ENCODE data around the gene KCNJ14. TPM values are rescaled to one million over a fixed set of nuclear protein-coding genes. Genes with fewer than 3 reads are reported as not detected.

The KCNJ14 gene
- polyA plus RNA-seq, 1 donor from 2014 or later: 1.1 TPM

DNA sequence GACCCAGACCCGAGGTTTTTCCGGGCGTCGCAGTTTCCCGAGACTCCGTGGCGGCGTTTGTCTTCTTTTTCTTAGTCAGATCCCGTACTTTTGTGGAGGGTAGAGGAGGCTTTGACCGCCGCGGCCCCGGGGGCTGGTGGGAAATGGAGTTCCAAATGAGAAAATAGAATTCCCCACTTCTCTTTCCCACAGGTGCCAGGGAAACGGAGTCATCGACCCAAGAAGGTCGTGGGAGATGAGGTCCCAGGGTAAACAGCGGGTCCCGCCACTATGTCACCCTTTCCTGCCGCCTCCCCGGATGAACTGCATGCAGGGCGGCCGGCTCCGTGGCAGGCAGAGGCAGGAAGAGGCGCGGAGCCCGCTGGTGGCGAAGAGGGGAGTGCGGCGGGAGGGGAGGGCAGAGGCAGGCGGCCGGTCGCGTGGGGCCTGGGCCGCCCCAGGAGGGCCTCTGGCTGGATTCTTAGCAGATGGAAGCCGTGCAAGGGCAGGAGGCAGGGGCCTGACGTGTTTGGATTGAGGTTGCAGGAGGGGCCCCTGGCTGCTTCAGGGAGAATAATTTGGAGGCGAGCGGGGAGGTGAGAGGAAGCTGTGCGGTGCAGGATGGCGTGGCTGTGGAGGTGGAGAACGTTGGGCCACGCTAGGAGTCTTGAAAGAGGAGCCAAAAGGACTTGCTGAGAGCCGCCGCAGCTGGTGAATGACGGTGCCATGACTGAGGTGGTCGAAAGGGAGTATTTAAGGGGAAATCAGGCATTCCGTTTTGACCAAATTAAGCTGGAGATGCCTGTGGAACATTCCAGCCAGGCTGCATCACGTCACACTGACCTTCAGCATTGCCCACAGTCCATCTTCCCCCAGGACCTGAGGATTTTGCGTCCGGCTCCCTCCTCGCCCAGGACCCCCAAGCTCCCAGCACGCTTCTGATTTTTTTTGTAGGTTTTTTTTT is 25.5 kb downstream of the KCNJ14 start:
- Histone ChIP-seq H3K79me2 (replicated peaks; ENCODE audit: insufficient read depth, low read length) (no peaks in the 10 kb centered on the region), H3K9me2 (ENCODE audit: insufficient read depth, low read length) (no peaks in the 10 kb centered on the region), H3K4me2 (ENCODE audit: low read length) (no peak overlapping the region), H3K27me3 (ENCODE audit: insufficient read depth, low read depth, low read length) (no peaks in the 10 kb centered on the region), H3K9me3 (ENCODE audit: low read length) (no peaks in the 10 kb centered on the region), H4K20me1 (ENCODE audit: insufficient read depth) (no peaks in the 10 kb centered on the region), H2AFZ (ENCODE audit: low read depth, low read length) (no peak overlapping the region), H3F3A (ENCODE audit: insufficient read depth, low read length, poor library complexity, severe bottlenecking) (no peaks in the 10 kb centered on the region), H3K9ac (ENCODE audit: low read length) (no peak overlapping the region), H3K27ac (ENCODE audit: low read length) (no peak overlapping the region), H3K36me3 (ENCODE audit: insufficient read depth, low read length) (no peaks in the 10 kb centered on the region), H3K4me3 (ENCODE audit: low read length) (no peak overlapping the region)
- TF ChIP-seq RAD21 (conservative IDR thresholded peaks at IDR 0.05) (no peak), TAF1 (IDR thresholded peaks at IDR 0.05; ENCODE audit: low read depth) (no peak), POLR2AphosphoS5 (IDR thresholded peaks at IDR 0.05) (peak; percentile 19), SMC3 (conservative IDR thresholded peaks at IDR 0.05; ENCODE audit: poor library complexity) (no peak), MXI1 (conservative IDR thresholded peaks at IDR 0.05; ENCODE audit: poor library complexity, severe bottlenecking) (no peak)
- TF ChIP-seq, protein P1, sequence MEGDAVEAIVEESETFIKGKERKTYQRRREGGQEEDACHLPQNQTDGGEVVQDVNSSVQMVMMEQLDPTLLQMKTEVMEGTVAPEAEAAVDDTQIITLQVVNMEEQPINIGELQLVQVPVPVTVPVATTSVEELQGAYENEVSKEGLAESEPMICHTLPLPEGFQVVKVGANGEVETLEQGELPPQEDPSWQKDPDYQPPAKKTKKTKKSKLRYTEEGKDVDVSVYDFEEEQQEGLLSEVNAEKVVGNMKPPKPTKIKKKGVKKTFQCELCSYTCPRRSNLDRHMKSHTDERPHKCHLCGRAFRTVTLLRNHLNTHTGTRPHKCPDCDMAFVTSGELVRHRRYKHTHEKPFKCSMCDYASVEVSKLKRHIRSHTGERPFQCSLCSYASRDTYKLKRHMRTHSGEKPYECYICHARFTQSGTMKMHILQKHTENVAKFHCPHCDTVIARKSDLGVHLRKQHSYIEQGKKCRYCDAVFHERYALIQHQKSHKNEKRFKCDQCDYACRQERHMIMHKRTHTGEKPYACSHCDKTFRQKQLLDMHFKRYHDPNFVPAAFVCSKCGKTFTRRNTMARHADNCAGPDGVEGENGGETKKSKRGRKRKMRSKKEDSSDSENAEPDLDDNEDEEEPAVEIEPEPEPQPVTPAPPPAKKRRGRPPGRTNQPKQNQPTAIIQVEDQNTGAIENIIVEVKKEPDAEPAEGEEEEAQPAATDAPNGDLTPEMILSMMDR (IDR thresholded peaks at IDR 0.05; ENCODE audit: poor library complexity, severe bottlenecking): no peak

DNA sequence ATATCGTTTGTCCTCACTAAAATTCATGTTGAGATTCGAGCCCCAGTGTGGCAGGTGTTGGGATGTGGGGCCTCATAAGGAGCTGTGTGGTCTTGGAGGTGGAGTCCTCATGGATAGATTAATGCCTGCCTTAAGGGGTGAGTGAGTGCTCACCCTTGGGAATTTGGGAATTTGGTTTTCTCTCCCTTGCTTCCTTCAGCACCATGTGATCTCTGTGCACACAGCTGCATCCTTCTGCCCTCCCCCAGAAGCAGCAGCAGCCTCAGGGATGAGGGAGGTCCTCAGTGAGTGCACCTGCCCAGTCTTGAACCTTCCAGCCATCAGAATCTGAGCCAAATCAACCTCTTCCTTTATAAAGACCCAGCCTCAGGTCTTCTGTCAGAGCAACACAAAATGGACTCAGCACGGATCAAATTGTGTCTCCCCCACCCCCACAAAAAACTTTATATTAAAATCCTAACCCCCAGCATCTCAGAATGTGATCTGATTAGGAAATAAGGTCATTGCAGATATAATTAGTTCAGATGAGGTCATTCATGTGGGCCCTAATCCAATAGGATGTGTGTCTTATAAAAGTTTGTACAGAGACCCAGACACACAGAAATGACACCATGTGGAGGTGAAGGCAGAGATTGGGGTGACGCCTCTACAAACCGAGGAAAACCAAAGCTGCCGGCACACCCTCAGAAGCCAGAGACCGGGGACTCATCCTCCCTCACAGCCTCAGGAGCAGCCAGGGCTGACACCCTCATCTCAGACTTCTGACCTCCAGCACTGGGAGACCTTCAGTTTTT is 26.7 kb downstream of the KCNJ14 start:
- TF ChIP-seq EZH2 (IDR thresholded peaks at IDR 0.05; ENCODE audit: borderline replicate concordance, insufficient read depth, low read length, poor library complexity, severe bottlenecking): no peak
- no peak for TF ChIP-seq RAD21 (conservative IDR thresholded peaks at IDR 0.05)
- no peak for TF ChIP-seq SMC3 (conservative IDR thresholded peaks at IDR 0.05; ENCODE audit: poor library complexity)
- no peak for TF ChIP-seq TAF1 (IDR thresholded peaks at IDR 0.05; ENCODE audit: low read depth)
- TF ChIP-seq, protein P1 (IDR thresholded peaks at IDR 0.05; ENCODE audit: poor library complexity, severe bottlenecking): no peak
- TF ChIP-seq POLR2AphosphoS5 (IDR thresholded peaks at IDR 0.05): no peak
- TF ChIP-seq, protein P2, sequence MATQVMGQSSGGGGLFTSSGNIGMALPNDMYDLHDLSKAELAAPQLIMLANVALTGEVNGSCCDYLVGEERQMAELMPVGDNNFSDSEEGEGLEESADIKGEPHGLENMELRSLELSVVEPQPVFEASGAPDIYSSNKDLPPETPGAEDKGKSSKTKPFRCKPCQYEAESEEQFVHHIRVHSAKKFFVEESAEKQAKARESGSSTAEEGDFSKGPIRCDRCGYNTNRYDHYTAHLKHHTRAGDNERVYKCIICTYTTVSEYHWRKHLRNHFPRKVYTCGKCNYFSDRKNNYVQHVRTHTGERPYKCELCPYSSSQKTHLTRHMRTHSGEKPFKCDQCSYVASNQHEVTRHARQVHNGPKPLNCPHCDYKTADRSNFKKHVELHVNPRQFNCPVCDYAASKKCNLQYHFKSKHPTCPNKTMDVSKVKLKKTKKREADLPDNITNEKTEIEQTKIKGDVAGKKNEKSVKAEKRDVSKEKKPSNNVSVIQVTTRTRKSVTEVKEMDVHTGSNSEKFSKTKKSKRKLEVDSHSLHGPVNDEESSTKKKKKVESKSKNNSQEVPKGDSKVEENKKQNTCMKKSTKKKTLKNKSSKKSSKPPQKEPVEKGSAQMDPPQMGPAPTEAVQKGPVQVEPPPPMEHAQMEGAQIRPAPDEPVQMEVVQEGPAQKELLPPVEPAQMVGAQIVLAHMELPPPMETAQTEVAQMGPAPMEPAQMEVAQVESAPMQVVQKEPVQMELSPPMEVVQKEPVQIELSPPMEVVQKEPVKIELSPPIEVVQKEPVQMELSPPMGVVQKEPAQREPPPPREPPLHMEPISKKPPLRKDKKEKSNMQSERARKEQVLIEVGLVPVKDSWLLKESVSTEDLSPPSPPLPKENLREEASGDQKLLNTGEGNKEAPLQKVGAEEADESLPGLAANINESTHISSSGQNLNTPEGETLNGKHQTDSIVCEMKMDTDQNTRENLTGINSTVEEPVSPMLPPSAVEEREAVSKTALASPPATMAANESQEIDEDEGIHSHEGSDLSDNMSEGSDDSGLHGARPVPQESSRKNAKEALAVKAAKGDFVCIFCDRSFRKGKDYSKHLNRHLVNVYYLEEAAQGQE (IDR thresholded peaks at IDR 0.05; ENCODE audit: borderline replicate concordance): no peak
- no peak for TF ChIP-seq MXI1 (conservative IDR thresholded peaks at IDR 0.05; ENCODE audit: poor library complexity, severe bottlenecking)
- no peak for TF ChIP-seq EP300 (conservative IDR thresholded peaks at IDR 0.05; ENCODE audit: poor library complexity, severe bottlenecking)
- no peak overlapping the region for H3K4me2 ChIP-seq (ENCODE audit: low read length)
- H2AFZ ChIP-seq (ENCODE audit: low read depth, low read length): no peak overlapping the region
- no peaks in the 10 kb centered on the region for H3F3A ChIP-seq (ENCODE audit: insufficient read depth, low read length, poor library complexity, severe bottlenecking)
- H3K9me2 ChIP-seq (ENCODE audit: insufficient read depth, low read length): no peaks in the 10 kb centered on the region
- H3K27ac ChIP-seq (ENCODE audit: low read length): no peak overlapping the region
- no peaks in the 10 kb centered on the region for H3K79me2 ChIP-seq (replicated peaks; ENCODE audit: insufficient read depth, low read length)
- H4K20me1 ChIP-seq (ENCODE audit: insufficient read depth): no peaks in the 10 kb centered on the region
- no peaks in the 10 kb centered on the region for H3K36me3 ChIP-seq (ENCODE audit: insufficient read depth, low read length)
- H3K9me3 ChIP-seq (ENCODE audit: low read length): no peaks in the 10 kb centered on the region
- H3K9ac ChIP-seq (ENCODE audit: low read length): no peak overlapping the region
- no peaks in the 10 kb centered on the region for H3K27me3 ChIP-seq (ENCODE audit: insufficient read depth, low read depth, low read length)
- no peak overlapping the region for H3K4me3 ChIP-seq (ENCODE audit: low read length)
